HG02623 (cell line): ENCODE results near the gene ZSCAN31.
"Not testable (repeated sequence)": the region's sequence is repeated elsewhere in the genome, so short reads cannot be mapped to it uniquely, and the experiment has no call there.

Experiments
- ATAC-seq: cut with Tn5 transposase; IDR thresholded peaks from one replicate; pipeline ENCODE4 v1.9.1; 2021; ENCODE audit warnings: moderate library complexity; ENCODE audit not compliant: unreplicated experiment

ZSCAN31 gene

GRCh38 chr6:28335564-28336283 is at the start of gene ZSCAN31:
Gene ZSCAN31 (minus strand): TSS chr6:28336148. CDS start chr6:28329683, 6,465 bp downstream.
- ATAC-seq, result peak; percentile 91

GRCh38 chr6:28384143-28384533 is 48.2 kb upstream of the ZSCAN31 start:
- ATAC-seq, result no peak

- peak; percentile 87 for ATAC-seq
Measured at GRCh38 chr6:28383235-28384142, 47.5 kb upstream of the ZSCAN31 start.

GRCh38 chr6:28380381-28380780 is 44.4 kb upstream of the ZSCAN31 start:
- ATAC-seq, result no peak

GRCh38 chr6:28378644-28379043 is 42.7 kb upstream of the ZSCAN31 start:
- no peak for ATAC-seq

- no peak for ATAC-seq
Measured at GRCh38 chr6:28377879-28378278, 41.9 kb upstream of the ZSCAN31 start.

GRCh38 chr6:28373925-28374324 is 38.0 kb upstream of the ZSCAN31 start:
- no peak for ATAC-seq

GRCh38 chr6:28371706-28372451 is 35.9 kb upstream of the ZSCAN31 start:
- ATAC-seq, result no peak

- ATAC-seq, result no peak
Measured at GRCh38 chr6:28371280-28371679, 35.3 kb upstream of the ZSCAN31 start.

- no peak for ATAC-seq
Measured at GRCh38 chr6:28370440-28370839, 34.5 kb upstream of the ZSCAN31 start.

GRCh38 chr6:28369463-28369862 is 33.5 kb upstream of the ZSCAN31 start:
- ATAC-seq, result no peak

GRCh38 chr6:28368522-28368921 is 32.6 kb upstream of the ZSCAN31 start:
- ATAC-seq, result peak; percentile 61

- not testable (repeated sequence) for ATAC-seq
Measured at GRCh38 chr6:28365590-28365989, 29.6 kb upstream of the ZSCAN31 start.

- no peak for ATAC-seq
Measured at GRCh38 chr6:28360961-28361360, 25.0 kb upstream of the ZSCAN31 start.

- ATAC-seq, result not testable (repeated sequence)
Measured at GRCh38 chr6:28359562-28359961, 23.6 kb upstream of the ZSCAN31 start.

- ATAC-seq, result no peak
Measured at GRCh38 chr6:28357036-28357435, 21.1 kb upstream of the ZSCAN31 start.

GRCh38 chr6:28356666-28357020 is 20.7 kb upstream of the ZSCAN31 start:
- no peak for ATAC-seq

GRCh38 chr6:28355743-28356665 is 20.1 kb upstream of the ZSCAN31 start:
- ATAC-seq, result peak; percentile 71

- ATAC-seq, result no peak
Measured at GRCh38 chr6:28354688-28355554, 19.0 kb upstream of the ZSCAN31 start.
